Measurements from ENCODE around the gene CUL9. TPM values are rescaled to one million over a fixed set of nuclear protein-coding genes. Genes with fewer than 3 reads are reported as not detected.

Gene CUL9
- total RNA-seq, 1 donor from 2014 or later: 15.6 TPM

DNA sequence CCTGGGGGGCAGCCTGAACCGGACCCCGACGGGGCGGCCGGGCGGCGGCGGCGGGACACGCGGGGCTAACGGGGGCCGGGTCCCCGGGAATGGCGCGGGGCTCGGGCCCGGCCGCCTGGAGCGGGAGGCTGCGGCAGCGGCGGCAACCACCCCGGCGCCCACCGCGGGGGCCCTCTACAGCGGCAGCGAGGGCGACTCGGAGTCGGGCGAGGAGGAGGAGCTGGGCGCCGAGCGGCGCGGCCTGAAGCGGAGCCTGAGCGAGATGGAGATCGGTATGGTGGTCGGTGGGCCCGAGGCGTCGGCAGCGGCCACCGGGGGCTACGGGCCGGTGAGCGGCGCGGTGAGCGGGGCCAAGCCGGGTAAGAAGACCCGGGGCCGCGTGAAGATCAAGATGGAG, 10.3 kb upstream of the CUL9 start:
- intact Hi-C loops (cut with DNase I): loop anchor here (2.0 kb wide), 1 partner anchor 197 kb away; the partner anchor contains the start of gene ZNF318
- DNase-seq (ENCODE audit: low spot score): no peak

DNA sequence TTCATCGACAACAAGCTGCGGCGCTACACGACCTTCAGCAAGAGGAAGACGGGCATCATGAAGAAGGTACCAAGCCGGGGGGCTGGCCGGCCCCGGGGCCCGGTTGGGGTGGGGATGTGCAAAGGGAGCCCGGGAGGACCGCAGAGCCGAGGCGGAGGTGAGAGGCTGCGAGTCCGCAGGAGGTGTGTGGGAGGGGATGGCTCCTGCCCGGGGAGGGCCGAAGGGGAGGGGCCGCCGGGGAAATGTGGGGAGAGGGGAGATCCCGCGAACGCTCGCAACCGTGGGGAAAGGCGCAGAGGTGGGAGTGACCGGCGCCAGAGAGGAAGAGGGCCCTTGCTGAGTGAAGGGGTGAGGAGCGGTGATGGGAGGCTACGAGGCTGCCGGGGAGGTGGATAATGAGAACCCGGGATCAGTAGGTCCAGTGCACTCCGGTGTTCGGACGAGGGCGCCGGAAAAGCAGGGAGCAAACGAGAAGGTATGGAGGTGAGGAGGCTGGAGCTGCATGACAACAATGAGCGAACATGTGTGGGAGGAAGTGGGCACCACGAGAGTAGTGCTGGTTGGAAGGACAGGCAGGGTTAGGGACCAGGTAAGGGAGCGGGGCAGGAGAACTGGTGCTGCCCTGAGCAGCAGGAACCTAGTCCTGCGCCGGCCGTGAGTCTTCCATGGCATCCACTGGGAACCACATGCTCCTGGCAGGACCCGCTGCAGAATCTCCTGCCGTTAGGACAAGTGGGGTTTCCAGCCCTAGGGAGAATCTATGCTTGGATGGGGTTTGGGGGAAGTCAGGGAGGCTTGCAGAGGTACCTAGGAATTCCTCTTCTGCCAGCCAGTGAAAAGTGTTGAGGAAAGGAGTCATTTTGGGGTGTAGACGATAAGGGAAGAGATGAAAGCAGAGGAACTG, 9.6 kb upstream of the CUL9 start:
- DNase-seq (ENCODE audit: low spot score): no peak
- intact Hi-C loops (cut with DNase I): loop anchor here (2.0 kb wide), 1 partner anchor 196 kb away; the partner anchor contains the start of gene ZNF318

DNA sequence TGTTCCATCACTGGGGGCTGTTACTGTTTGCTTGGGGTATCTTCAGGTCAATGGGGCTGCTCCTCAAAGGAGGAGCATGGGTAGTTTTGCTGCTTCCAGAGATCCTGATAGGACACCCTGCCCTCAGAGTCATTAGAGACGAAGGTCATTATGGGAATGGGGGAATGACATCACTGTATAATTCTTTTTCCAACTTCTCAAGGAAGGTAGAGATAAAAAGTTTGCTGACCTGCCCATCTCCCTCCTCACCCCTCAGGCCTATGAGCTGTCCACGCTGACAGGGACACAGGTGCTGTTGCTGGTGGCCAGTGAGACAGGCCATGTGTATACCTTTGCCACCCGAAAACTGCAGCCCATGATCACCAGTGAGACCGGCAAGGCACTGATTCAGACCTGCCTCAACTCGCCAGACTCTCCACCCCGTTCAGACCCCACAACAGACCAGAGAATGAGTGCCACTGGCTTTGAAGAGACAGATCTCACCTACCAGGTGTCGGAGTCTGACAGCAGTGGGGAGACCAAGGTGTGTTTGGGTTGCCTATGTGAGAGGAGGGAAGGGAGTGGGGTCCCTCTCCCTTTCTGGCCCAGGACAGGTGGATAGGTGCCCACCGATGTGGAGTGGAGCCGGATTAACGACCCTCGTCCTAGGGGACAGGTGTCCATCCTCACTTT, 8.3 kb upstream of the CUL9 start:
- intact Hi-C loops (cut with DNase I): loop anchor here (2.0 kb wide), 1 partner anchor 195 kb away; the partner anchor contains the start of gene ZNF318
- no peak for DNase-seq (ENCODE audit: low spot score)

GRCh38 chr6:43174263-43175112, 7.5 kb upstream of the CUL9 start:
- intact Hi-C loops (cut with DNase I): no loop called here

DNA sequence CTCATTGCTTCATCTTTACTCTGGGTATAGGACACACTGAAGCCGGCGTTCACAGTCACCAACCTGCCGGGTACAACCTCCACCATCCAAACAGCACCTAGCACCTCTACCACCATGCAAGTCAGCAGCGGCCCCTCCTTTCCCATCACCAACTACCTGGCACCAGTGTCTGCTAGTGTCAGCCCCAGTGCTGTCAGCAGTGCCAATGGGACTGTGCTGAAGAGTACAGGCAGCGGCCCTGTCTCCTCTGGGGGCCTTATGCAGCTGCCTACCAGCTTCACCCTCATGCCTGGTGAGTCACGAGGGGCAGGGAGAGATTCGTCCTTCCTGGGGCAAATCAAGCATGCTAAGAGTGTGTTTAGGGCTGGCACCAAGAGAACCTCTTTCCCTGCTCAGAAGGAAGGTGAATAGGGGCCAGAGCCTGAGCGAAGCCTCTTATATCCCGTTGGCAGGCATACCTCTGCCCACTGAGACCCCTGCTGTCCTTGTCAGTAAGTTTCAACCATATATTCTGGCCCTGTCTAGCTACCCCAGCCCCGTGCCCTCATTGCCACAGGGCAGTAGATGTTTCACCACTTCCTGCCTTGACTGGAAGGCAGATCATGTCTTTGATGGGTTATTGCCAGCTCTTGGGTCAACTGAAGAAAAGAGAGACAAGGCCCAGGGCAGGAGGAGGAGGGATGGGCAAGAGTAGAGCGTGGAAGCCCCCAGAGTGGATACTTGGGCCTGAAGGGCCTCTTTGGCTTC, 6.1 kb upstream of the CUL9 start:
- no peak for DNase-seq (ENCODE audit: low spot score)
- intact Hi-C loops (cut with DNase I): no loop called here

More at GRCh38 chr6:43174263-43175112, 7.5 kb upstream of the CUL9 start:
- DNase-seq (ENCODE audit: low spot score): peak; percentile 99

GRCh38 chr6:43176423-43176786, 5.6 kb upstream of the CUL9 start:
- no peak for DNase-seq (ENCODE audit: low spot score)
- intact Hi-C loops (cut with DNase I): no loop called here

GRCh38 chr6:43178150-43178549, 3.8 kb upstream of the CUL9 start:
- DNase-seq (ENCODE audit: low spot score): no peak
- intact Hi-C loops (cut with DNase I): no loop called here

GRCh38 chr6:43178951-43179830, 2.8 kb upstream of the CUL9 start:
- intact Hi-C loops (cut with DNase I): no loop called here

GRCh38 chr6:43180058-43180457, 1.9 kb upstream of the CUL9 start:
- intact Hi-C loops (cut with DNase I): loop anchor here (5.0 kb wide), 1 partner anchor 67 kb away; no protein-coding TSS in a partner anchor
- DNase-seq (ENCODE audit: low spot score): no peak

More at GRCh38 chr6:43178951-43179830, 2.8 kb upstream of the CUL9 start:
- DNase-seq (ENCODE audit: low spot score): no peak

DNA sequence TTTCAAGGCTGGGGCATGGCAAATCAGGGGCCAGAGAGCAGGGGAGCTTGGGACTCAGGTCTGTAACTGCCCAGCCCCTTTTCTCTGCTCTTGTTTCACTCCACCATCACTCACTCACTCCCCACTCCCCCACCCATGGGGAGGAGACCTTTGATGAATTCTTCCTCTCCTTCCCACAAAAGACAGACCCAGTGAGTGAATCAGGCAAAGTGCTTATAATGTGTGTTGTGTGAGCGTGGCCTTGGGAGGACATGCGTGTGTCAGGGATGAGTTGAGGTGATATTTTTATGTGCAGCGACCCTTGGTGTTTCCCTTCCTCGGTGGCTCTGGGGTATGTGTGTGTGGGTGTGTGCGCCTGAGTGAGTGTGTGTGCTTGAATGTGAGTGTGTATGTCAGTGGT, 1.0 kb upstream of the CUL9 start:
- no peak for DNase-seq (ENCODE audit: low spot score)
- intact Hi-C loops (cut with DNase I): loop anchor here (5.0 kb wide), 1 partner anchor 66 kb away; no protein-coding TSS in a partner anchor

- intact Hi-C loops (cut with DNase I): loop anchor here (5.0 kb wide), 1 partner anchor 66 kb away; no protein-coding TSS in a partner anchor
- DNase-seq (ENCODE audit: low spot score): no peak
Measured at GRCh38 chr6:43181621-43181941, 415 bp upstream of the CUL9 start.

DNA sequence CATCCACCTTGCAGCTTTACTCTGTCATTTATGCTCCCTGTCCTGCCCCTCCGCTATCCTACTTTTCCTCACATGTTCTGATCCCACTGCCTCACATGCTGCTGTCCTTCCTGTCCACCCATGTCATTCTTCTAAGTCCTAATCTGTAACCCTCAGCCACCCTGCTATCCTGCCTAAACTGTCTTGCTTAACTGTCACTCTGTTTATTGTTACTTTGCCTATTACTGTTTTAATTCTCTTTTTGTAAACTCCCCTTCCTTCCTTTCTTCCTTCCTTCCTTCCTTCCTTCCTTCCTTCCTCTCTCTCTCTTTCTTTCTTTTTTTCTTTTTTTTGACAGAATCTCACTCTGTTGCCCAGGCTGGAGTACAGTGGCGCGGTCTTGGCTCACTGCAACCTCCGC, 1.4 kb downstream of the CUL9 start:
- intact Hi-C loops (cut with DNase I): loop anchor here (5.0 kb wide), 1 partner anchor 64 kb away; no protein-coding TSS in a partner anchor
- no peak for DNase-seq (ENCODE audit: low spot score)

- intact Hi-C loops (cut with DNase I): loop anchor here (5.0 kb wide), 1 partner anchor 63 kb away; no protein-coding TSS in a partner anchor
Measured at GRCh38 chr6:43184268-43184985, 2.4 kb downstream of the CUL9 start.

GRCh38 chr6:43185391-43185985, 3.5 kb downstream of the CUL9 start:
- DNase-seq (ENCODE audit: low spot score): no peak
- intact Hi-C loops (cut with DNase I): no loop called here

More at GRCh38 chr6:43184268-43184985, 2.4 kb downstream of the CUL9 start:
- DNase-seq (ENCODE audit: low spot score): no peak

DNA sequence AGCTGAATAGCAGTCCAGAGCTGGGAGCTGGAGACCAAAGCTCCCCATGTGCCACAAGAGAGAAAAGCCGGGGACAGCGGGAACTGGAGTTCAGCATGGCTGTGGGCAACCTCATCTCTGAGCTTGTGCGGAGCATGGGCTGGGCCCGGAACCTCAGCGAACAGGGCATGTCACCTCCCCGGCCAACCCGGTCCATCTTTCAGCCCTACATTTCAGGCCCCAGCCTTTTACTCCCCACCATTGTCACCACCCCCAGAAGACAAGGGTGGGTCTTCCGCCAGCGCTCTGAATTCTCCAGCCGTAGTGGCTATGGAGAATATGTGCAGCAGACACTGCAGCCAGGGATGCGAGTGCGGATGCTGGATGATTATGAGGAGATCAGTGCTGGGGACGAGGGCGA, 4.0 kb downstream of the CUL9 start:
- no peak for DNase-seq (ENCODE audit: low spot score)
- intact Hi-C loops (cut with DNase I): no loop called here

DNA sequence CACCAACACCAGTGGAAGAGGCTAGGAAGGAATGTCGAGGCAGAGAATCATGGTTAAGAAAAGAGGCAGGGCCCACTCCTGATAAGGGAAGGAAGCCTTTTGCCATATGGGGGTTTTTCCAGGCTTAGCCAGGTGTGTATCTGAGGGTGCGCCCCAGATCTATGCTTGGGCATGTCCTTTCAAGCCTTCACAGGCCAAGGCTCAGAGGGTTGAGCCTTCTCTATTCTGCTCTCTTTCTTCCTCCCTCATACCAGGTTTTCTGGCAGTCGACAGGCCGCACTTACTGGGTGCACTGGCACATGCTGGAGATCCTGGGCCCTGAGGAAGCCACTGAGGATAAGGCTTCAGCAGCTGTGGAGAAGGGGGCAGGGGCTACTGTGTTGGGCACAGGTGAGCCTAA, 4.7 kb downstream of the CUL9 start:
- DNase-seq (ENCODE audit: low spot score): no peak
- intact Hi-C loops (cut with DNase I): no loop called here

- DNase-seq (ENCODE audit: low spot score): no peak
- intact Hi-C loops (cut with DNase I): no loop called here
Measured at GRCh38 chr6:43187821-43188220, 5.8 kb downstream of the CUL9 start.

Measured in cardiac septum (tissue), 1 donor.